HG03135 (cell line): ENCODE data around the gene TCTN1.
"Not testable (repeated sequence)": the region's sequence is repeated elsewhere in the genome, so short reads cannot be mapped to it uniquely, and the experiment has no call there.

Source experiments
- ATAC-seq: cut with Tn5 transposase; IDR thresholded peaks from one replicate; pipeline ENCODE4 v1.9.1; 2021; ENCODE audit warnings: mild to moderate bottlenecking, moderate library complexity; ENCODE audit not compliant: unreplicated experiment

Gene TCTN1

GRCh38 chr12:110637869-110638441, 24.0 kb downstream of the TCTN1 start:
- ATAC-seq = no peak

GRCh38 chr12:110638796-110639195, 24.9 kb downstream of the TCTN1 start:
- ATAC-seq = no peak

GRCh38 chr12:110639336-110640141, 25.6 kb downstream of the TCTN1 start:
- ATAC-seq = no peak

- ATAC-seq = no peak
Observed at GRCh38 chr12:110640275-110641025, 26.5 kb downstream of the TCTN1 start.

- no peak for ATAC-seq
Observed at GRCh38 chr12:110641521-110641920, 27.6 kb downstream of the TCTN1 start.

GRCh38 chr12:110647631-110648040, 33.7 kb downstream of the TCTN1 start:
- ATAC-seq = no peak

- ATAC-seq = no peak
Observed at GRCh38 chr12:110649341-110649847, 35.5 kb downstream of the TCTN1 start.

- ATAC-seq = not testable (repeated sequence)
Observed at GRCh38 chr12:110654238-110654637, 40.3 kb downstream of the TCTN1 start.

- ATAC-seq = no peak
Observed at GRCh38 chr12:110656071-110656655, 42.2 kb downstream of the TCTN1 start.

- no peak for ATAC-seq
Observed at GRCh38 chr12:110657747-110658146, 43.8 kb downstream of the TCTN1 start.

- no peak for ATAC-seq
Observed at GRCh38 chr12:110658242-110658641, 44.3 kb downstream of the TCTN1 start.

- ATAC-seq = no peak
Observed at GRCh38 chr12:110658878-110659277, 44.9 kb downstream of the TCTN1 start.

GRCh38 chr12:110661337-110661972, 47.5 kb downstream of the TCTN1 start:
- ATAC-seq = peak; percentile 87

GRCh38 chr12:110666892-110667291, 53.0 kb downstream of the TCTN1 start:
- no peak for ATAC-seq

- no peak for ATAC-seq
Observed at GRCh38 chr12:110667671-110668070, 53.7 kb downstream of the TCTN1 start.

GRCh38 chr12:110668480-110669192, 54.7 kb downstream of the TCTN1 start:
- no peak for ATAC-seq

GRCh38 chr12:110669193-110669502, 55.2 kb downstream of the TCTN1 start:
- ATAC-seq = peak; percentile 25

- peak; percentile 49 for ATAC-seq
Observed at GRCh38 chr12:110670161-110670701, 56.3 kb downstream of the TCTN1 start.

GRCh38 chr12:110676171-110676570, 62.2 kb downstream of the TCTN1 start:
- ATAC-seq = no peak
